ENCODE measurements around the gene INPP5K. TPM values are rescaled to one million over a fixed set of nuclear protein-coding genes. Genes with fewer than 3 reads are reported as not detected.

INPP5K gene
- total and polyA plus RNA-seq, 4 donors, result 33.6 to 76.7 (median 41.0) TPM

DNA sequence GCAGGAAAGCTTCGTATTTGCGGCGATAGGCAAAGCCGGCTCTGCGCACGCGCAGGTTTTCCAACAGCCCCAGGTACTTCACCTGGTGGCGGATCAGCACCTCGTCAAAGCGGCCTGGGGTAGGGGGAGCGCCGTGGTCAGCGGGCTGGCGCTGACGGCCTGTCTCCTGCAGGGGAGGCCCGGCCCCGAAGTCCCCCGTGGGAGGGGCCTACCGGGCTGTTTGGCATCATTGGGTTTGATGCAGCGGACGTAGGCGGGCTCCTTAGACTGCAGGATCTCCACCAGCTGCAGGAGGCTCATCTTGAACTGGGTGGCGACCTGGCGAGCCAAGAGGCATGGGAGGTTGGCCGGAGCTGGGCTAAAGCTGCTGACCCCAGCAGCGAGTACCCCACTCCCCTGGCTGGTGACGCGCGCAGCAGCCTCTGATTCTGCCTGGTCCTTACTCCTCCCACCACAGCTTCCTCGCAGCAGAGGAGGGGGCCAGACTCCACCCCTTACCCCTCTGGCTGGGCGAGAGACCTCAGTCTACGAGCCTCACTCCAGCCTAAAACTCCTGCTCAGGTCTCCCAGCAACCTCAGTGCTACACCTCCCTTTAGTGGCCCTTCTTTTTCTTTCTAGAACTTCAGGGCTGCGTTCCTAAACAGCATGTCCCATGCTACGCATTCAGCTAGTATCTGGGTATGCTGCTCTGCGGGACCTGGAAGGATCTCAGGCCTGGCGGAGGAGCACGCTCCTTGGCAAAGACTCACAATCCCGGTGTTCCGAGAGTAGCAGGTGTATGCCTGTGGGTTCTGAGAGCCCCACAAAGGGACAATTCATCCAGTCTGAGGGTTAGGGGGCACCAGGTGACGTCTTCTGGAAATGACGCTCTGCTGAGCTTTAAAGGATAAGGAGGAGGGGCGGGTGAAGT lies 44.2 kb downstream of the INPP5K start:
- Histone ChIP-seq H3K9ac (ENCODE audit: insufficient read depth in 1 of 2, low read length in 2 of 2) (no peak overlapping the region), H3K36me3 (ENCODE audit: control insufficient read depth in 4 of 4, insufficient read depth in 4 of 4, low read length in 4 of 4) (peaks cover 11 to 65% (median 17%) of the 10 kb centered on the region in 4 donors), H3K9me3 (ENCODE audit: control insufficient read depth in 4 of 4, insufficient read depth in 3 of 4, low read length in 3 of 4) (no peaks in the 10 kb centered on the region), H3K4me1 (ENCODE audit: control insufficient read depth in 5 of 5, insufficient read depth in 5 of 5, low read length in 5 of 5) (peaks cover 0 to 6% (median 0%) of the 10 kb centered on the region in 5 donors), H3K4me3 (no peak overlapping the region), H3K27me3 (ENCODE audit: control insufficient read depth in 3 of 3, insufficient read depth in 3 of 3, low read length in 2 of 3) (no peaks in the 10 kb centered on the region), H3K27ac (ENCODE audit: low read depth in 1 of 2, low read length in 1 of 2) (no peak overlapping the region)
- WGBS, 2 donors, result 91 to 92% methylated on average over 42 of the region's 42 CpGs
- no peak for ATAC-seq (ENCODE audit: insufficient read depth, low FRiP score)
- no peak for DNase-seq
- TF ChIP-seq, protein P1, sequence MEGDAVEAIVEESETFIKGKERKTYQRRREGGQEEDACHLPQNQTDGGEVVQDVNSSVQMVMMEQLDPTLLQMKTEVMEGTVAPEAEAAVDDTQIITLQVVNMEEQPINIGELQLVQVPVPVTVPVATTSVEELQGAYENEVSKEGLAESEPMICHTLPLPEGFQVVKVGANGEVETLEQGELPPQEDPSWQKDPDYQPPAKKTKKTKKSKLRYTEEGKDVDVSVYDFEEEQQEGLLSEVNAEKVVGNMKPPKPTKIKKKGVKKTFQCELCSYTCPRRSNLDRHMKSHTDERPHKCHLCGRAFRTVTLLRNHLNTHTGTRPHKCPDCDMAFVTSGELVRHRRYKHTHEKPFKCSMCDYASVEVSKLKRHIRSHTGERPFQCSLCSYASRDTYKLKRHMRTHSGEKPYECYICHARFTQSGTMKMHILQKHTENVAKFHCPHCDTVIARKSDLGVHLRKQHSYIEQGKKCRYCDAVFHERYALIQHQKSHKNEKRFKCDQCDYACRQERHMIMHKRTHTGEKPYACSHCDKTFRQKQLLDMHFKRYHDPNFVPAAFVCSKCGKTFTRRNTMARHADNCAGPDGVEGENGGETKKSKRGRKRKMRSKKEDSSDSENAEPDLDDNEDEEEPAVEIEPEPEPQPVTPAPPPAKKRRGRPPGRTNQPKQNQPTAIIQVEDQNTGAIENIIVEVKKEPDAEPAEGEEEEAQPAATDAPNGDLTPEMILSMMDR (IDR thresholded peaks at IDR 0.05; ENCODE audit: control extremely low read depth, extremely low read depth), result no peak

DNA sequence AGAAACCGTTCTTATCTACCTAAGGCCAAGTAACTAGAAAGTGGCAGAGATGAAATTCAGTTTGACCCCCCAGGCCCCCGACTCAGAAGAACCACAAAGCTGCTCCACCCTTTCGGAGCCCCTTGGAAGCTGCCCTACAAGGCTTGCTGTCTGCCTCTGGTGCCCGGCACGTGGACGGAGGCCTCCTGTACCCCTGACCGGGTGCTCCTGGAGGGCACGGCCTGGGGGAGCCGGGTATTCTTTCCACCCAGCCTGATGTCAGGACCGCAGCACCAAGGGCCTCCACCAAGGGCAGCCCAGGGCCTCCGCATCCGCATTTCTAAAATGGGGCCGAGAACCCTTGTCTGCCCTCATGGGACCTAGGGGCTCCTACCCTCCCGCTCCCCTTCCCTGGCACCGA lies 44.9 kb downstream of the INPP5K start:
- Histone ChIP-seq H3K9ac (ENCODE audit: insufficient read depth in 1 of 2, low read length in 2 of 2) (no peak overlapping the region), H3K36me3 (ENCODE audit: control insufficient read depth in 4 of 4, insufficient read depth in 4 of 4, low read length in 4 of 4) (peaks cover 11 to 67% (median 17%) of the 10 kb centered on the region in 4 donors), H3K27me3 (ENCODE audit: control insufficient read depth in 3 of 3, insufficient read depth in 3 of 3, low read length in 2 of 3) (no peaks in the 10 kb centered on the region), H3K4me3 (no peak overlapping the region), H3K27ac (ENCODE audit: low read depth in 1 of 2, low read length in 1 of 2) (no peak overlapping the region), H3K9me3 (ENCODE audit: control insufficient read depth in 4 of 4, insufficient read depth in 3 of 4, low read length in 3 of 4) (no peaks in the 10 kb centered on the region), H3K4me1 (ENCODE audit: control insufficient read depth in 5 of 5, insufficient read depth in 5 of 5, low read length in 5 of 5) (peaks cover 0 to 6% (median 0%) of the 10 kb centered on the region in 5 donors)
- DNase-seq (no peak), ATAC-seq (ENCODE audit: insufficient read depth, low FRiP score) (no peak)
- 95 to 96% methylated on average over 15 of the region's 15 CpGs for WGBS, 2 donors
- TF ChIP-seq, protein P1 (IDR thresholded peaks at IDR 0.05; ENCODE audit: control extremely low read depth, extremely low read depth), result no peak

DNA sequence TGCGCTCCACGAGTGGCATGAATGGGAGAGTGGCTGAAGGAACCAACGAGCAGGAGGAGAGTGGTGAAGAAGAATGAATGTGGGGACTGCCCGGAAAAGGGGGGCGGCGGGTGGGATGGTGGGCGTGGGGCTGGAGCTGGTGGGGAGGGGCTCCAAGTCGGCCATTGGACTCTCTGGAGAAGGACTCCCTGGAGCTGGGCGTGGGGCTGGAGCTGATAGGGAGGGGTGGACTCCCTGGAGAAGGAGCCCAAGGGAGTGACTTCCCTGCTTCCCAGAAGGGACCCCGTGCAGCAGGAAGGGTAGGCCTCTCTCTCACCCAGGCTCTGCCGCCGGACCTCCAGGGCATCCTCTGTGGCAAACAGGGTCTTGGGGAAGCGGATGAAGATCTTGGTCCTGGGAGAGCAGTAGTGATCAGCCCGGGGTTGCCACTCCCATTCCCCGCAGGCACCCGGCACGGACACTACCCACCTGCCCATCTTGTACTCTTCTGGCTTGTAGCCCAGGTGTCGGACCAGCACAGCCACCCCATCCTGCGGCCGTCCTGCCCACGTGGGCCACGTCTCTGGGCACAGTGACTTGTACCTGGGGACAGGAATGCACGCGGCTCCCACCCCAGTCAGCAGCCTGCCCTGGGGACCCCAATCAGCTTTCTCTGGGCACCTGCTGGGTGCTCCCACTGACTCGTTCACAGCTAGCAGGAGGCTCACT lies 45.5 kb downstream of the INPP5K start:
- H3K9me3 ChIP-seq (ENCODE audit: control insufficient read depth in 4 of 4, insufficient read depth in 3 of 4, low read length in 3 of 4), result no peaks in the 10 kb centered on the region
- no peak overlapping the region for H3K27ac ChIP-seq (ENCODE audit: low read depth in 1 of 2, low read length in 1 of 2)
- H3K36me3 ChIP-seq (ENCODE audit: control insufficient read depth in 4 of 4, insufficient read depth in 4 of 4, low read length in 4 of 4), result peaks cover 11 to 67% (median 17%) of the 10 kb centered on the region in 4 donors
- H3K27me3 ChIP-seq (ENCODE audit: control insufficient read depth in 3 of 3, insufficient read depth in 3 of 3, low read length in 2 of 3), result no peaks in the 10 kb centered on the region
- 84 to 85% methylated on average over 25 of the region's 25 CpGs for WGBS, 2 donors
- H3K4me1 ChIP-seq (ENCODE audit: control insufficient read depth in 5 of 5, insufficient read depth in 5 of 5, low read length in 5 of 5), result peaks cover 0 to 6% (median 0%) of the 10 kb centered on the region in 5 donors
- H3K4me3 ChIP-seq, result no peak overlapping the region
- ATAC-seq (ENCODE audit: insufficient read depth, low FRiP score) (no peak), DNase-seq (no peak)
- TF ChIP-seq, protein P1 (IDR thresholded peaks at IDR 0.05; ENCODE audit: control extremely low read depth, extremely low read depth), result no peak
- no peak overlapping the region for H3K9ac ChIP-seq (ENCODE audit: insufficient read depth in 1 of 2, low read length in 2 of 2)
